NCI-H345 treated with DMSO at 0.1 percent for 48 hours (cell line): ENCODE data around the gene TNFRSF19.

Experiments
- DNase-seq: peaks from one replicate; lab custom pipeline; 2025; ENCODE audit not compliant: unreplicated experiment; lab: John Stamatoyannopoulos, UW

Gene TNFRSF19

DNA sequence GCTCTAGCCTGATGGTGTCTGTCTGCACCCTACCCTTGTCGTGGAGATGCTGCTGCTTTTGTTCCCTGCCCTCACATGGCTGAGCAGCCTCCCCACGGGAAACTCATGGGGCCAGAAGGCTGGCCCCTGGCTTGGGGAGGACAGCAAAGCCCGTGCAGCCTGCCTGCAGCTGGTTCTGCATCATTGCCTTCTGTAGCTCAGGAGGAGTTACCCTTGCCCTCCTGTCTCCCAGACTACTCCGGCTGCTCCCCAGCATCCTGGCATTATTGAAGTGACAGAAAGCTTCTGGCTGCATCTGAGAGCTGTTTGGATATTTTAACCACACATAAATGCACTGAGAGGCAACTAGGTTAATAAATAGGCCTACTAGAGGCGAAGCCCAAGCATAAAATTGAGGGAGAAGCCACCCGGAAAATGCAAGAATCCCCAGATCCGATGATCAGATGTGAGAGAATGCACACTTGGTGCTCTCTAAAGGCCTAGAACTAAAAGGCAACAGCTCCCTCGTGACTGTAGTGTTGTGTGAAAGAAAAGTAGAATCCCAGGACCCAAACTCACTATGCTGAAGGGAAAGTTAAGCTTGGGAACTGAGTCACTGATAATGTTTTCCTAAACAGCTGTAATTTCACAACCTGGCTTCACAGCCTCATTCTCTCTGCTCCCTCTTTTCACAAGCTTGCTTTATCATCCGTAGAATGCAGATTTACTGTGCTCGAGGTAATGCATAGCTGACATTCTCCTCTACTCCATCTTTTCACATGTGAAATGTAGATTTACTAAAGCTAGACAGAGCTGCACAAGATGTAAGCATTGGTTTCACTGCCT is 110.8 kb downstream of the TNFRSF19 start:
- no peak for DNase-seq

DNA sequence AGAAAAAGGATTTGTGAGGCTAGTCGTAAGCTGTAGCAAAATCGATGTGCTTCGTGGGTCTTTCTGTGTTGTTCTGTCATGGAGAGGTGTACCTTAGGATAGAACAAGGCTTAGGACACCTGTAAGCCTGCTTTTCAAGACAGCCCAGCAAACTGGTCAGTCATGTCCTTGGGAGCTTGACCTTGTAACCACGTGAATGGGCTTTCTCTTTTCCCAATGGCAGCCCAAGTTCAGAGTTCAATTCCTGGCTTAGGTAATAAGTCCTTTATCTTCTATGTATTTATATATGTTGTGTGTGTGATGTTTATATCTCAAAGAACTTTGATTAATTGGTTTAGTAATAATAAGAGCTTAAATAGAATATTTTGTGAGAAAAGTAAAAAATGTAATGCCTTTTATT is 112.9 kb downstream of the TNFRSF19 start:
- DNase-seq, result no peak

DNA sequence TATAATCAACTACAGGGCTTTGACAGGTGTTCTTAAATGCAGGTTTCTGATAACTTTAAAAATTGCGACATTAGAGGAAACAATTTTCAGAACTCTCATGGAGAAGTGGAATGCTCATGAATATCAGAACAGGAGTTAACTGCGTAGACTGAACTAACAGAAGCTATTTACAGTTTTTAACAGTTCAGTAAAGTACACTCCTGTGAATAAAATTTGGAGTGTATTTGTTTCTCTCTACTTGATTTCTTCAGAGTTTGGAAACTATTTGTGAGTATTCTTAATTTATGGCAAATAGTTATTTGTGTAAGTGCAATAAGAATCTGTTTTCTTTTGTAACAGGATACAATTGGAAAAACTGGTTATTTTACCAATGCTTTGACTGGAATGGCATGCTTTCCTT is 114.4 kb downstream of the TNFRSF19 start:
- DNase-seq, result no peak

DNA sequence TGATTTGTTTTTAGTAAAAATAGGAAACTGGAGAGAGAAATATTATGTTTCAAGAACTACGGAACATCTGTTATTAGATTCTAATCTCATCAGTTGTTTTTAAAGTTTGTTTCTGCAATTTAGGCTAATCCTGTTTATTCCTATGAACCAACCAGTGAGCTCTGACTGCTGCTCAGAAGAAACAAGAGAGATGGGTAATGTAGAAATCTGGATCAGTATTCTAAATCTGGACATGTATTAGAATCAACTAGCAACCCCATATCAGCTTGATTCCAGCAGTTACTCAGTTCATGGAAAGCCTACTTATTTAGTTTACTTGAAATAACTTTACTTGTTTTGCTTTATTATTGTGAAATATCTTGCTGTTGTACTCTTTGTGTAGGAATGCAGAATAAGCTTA is 115.2 kb downstream of the TNFRSF19 start:
- DNase-seq, result no peak

DNA sequence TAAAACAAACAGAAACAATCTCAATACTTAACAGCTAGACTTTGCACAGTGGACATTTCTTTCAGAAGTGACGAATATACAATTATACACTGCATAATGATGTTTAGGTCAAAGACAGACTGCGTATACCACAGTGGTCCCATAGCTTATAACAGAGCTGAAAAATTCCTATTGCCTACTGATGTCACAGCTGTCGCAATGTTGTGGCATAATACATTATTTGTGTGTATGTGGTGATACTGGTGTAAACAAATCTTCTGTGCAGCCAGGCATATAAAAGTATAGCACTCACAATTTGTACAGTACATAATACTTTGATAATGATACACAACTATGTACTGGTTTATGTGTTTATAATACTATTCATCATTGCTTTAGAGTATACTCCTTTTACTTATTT is 116.7 kb downstream of the TNFRSF19 start:
- DNase-seq, result no peak

DNA sequence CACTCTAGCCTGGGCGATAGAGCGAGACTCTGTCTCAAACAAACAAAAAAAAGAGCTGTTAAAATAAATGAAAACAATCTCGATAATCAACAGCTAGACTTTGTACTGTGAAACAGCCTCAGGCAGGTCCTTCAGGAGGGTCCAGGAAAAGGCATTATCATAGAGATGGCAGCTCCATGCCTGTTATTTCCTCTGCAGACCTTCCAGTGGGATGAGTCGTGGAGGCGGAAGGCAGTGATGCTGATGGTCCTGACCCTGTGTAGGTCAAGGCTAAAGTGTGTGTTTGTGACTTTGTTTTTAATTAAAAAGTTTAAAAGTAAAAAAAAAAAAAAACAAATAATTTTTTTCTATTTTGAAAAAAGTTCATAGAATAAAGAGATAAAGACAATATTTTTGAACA is 117.4 kb downstream of the TNFRSF19 start:
- DNase-seq, result no peak

DNA sequence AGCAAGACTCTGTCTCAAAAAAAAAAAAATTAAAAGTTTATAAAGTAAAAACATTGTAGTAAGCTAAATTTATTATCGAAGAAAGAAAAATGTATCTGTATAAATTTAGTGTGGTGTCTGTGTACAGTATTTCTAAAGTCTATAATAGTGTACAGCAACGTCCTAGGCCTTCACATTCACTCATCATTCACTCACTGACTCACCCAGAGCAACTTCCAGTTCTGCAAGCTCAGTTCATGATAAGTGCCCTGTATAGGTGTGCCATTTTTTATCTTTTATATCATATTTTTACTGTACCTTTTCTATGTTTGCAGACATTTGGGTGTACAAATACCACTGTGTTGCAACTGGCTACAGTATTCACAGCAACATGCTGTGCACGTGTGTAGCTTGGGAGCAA is 118.1 kb downstream of the TNFRSF19 start:
- DNase-seq, result no peak

DNA sequence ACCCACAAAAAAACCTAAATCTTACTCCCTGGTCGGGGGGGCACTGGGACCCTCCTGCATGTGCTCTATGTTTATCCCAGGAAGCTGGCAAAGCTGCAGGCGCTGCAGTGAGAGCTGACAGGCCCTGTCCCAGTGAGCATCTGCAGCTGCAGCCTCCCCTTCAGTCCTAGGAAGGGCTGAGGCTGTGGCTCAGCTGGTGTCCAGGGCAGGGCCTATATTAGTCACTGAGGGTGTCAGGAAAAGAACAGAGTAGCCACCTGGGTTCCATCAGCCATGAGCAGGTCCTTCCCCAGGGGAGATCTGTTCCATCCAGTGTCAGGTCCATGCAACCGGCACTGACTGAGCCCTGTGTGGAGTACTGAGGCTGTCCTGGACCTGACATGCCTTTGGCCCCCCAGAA is 120.5 kb downstream of the TNFRSF19 start:
- DNase-seq, result no peak

DNA sequence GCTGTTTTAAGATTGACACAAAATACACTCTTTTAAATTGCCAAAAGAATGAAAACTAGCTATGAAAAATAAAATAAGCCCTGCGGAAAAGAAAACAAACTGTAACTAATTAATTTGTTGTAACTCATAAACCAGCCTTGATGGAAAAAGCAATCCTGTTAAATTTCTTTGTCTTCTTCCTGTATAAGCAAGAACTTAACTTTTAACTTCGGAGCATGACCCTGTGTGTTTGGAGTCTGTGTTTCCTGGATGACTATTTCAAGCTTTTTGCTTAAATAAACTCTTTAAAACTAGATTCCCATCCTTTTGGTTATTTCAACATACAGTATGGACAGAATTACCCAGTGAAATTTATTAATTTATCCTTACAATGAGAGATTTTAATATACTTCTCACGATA is 122.6 kb downstream of the TNFRSF19 start:
- no peak for DNase-seq

DNA sequence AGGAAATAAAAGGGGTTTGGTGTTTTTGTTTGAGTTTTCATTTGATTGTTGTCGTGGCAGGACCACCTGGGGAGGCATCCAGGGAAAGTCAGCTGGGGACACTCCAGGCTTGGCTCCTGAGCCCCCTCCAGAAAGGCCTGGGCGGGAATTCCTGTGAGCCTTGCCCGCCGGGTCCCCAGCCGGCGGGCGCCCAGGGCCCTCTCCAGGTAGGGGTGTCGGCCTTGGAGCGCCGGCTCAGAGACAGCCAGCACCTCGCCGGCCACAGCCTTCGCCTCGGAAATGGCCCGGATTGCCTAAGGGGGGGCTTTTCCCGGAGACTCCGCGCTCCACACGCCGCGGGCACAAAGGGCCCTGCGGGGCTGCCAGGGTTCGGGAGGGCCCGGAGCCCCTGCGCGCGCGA is 125.0 kb downstream of the TNFRSF19 start:
- DNase-seq, result no peak

DNA sequence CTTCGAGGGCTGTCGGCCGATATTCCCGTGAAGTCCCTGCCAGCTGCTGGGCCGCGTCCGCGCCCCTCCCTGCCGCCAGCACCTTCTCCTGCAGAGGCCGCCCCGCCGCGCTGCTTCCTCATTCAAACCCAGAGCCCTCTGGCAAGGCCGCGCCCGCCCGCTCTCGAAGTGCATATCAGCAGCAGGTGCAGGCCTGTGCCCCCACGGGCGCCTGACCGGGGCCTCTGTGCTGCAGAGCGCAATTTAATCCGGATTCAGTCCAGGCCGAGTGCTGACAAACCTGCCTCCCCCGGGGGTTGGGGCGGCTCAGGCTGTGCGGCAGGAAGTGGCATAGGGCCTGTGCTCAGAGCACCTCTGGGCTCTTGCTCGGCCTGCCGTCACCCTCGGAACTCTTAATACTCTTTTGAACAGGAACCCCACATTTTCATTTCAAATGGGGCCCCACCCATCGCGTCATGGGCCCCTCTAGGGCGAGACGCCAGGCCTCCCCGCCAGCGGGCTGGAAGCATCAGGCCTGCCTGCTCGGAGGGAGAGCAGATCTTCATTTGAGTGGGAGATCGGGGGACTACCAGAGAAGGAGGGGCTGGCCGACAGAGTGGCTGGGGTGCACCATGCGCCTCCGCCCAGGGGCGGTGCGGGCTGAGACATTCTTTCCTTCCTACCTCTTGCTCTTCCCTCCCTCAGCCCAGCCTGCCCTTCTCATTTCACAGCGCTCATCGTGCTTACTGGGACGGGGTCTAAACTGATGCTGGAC is 125.7 kb downstream of the TNFRSF19 start:
- no peak for DNase-seq

DNA sequence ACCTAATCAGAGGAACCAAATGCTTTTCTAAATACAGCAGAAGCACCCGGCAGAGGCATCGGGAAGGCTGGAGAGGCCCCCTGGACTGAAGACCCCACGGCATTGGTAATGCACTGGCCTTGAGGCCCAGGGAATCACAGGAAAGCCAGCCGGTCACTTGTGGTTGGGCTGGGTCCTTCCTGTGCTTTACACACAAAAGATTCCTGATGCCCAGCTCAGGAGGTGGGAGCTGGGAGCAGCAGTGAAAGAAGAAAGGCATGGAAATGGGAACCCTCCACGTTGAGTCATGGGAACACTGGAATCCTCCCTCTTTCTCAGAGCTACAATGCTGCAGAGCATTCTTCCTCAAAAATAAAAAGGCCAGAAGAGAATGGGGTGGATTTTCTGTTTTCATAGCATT is 126.4 kb downstream of the TNFRSF19 start:
- DNase-seq, result no peak

DNA sequence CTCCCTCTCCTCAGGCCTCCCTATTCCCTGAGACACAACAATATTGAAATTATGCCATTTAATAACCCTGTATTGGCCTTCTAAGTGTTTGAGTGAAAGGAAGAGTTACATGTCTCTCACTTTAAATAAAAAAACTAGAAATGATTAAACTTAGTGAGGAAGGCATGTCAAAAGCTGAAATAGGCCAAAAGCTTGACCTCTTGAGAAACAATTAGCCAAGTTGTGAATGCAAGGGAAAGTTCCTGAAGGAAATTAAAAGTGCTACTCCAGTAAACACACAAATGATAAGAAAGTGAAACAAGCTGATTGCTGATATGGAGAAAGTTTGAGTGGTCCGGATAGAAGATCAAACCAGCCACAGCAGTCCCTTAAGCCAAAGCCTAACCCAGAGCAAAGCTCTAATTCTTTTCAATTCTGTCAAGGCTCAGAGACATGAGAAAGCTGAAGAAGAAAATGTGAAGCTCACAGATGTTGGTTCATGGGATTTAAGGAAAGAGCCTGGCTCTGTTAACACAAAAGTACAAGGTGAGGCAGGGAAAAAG is 127.6 kb downstream of the TNFRSF19 start:
- no peak for DNase-seq

DNA sequence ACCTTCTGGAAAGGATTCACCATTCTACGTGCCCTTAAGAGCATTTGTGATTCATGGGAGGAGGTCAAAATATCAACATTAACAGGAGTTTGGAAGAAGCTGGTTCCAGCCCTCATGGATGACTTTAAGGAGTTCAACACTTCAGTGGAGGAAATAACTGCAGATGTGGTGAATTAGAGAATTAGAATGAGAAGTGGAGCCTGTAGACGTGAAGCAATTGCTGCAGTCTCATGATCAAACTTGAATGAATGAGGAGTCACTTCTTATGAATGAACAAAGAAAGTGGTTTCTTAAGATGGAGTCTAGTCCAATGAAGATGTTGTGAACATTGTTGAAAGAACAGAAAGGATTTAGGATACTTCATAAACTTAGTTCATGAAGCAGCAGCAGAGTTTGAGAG is 129.1 kb downstream of the TNFRSF19 start:
- DNase-seq, result no peak

DNA sequence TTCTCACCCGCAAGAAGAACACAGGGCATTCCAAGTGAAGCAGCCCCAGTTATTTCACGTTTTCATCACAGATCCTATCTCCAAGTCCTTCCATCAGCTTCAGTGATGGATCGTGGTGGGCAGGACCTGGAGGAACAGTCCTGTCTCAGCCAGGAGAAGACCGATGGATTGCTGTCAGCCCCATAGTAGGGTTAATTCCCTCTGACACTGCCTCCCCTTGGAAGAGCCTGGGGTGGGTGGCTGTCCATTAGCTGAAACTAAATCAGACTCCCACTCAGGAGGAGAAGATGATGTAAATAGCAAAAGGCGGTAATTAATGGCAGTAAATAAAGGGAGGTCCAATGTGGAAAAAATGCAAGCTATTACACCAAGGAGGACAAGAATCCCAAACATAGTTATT is 131.0 kb downstream of the TNFRSF19 start:
- no peak for DNase-seq

DNA sequence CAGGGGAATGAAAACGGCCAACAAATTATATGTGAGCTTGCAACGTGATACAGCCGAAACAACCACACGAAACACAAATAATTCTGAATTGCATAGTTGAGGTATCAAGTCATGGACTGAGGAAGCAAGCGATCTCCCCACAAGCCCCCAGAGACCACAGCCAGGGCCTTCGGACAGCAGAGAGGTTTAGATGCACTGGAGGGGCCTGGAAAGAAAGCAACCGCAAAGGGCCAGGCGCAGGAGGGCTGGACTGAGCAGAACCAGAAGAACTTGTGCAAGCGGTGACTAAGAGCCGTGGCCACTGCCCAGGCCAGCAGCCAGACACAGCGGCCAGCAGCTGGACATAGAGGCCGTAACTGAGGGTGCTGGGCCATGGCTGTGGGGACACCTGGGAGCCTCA is 131.4 kb downstream of the TNFRSF19 start:
- DNase-seq, result no peak

DNA sequence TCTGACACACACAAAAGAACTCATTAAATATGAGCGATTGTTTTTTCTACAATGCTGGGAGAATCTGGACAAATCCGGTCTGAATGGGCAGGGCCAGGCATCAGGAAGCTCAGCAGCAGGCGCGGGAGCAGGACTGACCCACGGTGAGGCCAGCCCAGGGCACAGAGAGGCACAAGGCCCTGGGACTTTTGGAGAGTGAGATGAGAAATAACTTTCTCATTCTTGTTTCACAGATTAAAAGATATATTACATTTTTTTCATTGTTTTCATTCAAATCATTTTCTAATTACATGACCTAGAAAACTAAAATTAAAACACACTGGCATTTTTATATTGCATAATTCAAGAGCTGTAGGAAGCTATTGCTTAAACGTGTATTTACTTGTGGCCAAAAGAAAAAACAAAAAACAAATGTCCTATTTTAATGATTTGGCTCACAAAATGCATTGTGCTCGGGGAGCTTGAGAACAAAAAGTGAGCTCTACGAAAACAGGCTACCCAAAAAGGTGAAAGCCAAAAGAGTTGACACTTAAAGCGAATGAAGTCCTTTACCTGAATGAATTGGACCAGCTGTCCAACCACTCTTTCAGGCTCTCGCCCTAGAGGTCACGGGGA is 133.1 kb downstream of the TNFRSF19 start:
- no peak for DNase-seq

DNA sequence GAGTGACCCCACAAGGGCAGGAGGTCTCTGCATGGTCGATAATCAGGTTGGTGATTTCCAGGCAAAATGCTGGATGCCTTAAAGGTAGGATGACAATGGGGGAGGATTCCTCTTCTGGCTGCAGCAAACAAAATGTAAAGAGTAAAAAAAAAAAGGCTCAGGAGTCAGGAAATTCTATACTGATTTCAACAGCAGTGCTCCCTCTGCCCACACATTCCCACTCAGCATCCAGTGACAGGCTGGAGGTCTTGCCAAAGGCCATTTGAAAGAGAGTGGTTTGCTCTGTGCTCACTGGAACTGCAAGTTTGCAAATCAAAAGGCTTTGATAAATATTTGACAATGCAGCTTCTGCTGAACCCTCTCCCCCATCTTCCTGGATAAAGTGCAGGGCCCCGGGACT is 135.4 kb downstream of the TNFRSF19 start:
- no peak for DNase-seq

DNA sequence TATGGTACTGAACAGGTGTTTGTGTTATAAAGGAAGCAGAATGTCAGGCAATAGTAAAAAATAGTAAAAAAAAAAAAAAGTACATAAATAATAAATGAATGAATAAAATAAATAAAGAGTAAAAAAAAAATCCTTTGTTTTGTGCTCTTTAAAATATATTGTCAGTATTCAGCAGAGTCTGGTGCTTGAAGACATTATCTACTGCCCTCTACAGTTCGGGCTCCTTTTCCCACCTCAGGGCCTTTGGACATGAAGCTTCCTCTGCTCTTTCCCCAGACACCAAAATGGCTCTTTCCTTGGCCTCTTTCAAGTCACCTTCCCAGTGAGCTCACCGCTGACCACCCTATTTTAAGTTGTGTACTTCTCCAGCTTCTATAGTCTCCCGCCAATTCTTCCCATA is 137.5 kb downstream of the TNFRSF19 start:
- DNase-seq, result no peak

DNA sequence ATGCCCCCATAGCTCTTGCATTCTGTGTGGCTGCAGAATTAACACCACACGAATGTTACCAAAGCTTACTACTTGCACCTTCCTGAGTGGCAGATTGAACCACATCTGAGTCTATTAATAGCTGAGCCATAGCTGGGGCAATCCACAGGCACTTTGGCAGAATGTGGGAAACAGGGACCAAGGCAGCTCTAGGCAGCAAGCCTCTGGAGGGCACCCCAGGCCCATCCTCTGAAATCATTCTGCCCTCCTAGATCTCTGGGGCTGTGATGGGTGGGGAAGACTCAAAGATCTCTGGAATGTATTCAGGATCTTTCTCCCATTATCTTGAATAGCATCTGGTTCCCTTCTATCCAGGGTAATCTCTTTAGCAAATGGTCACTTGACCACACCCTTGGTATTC is 139.3 kb downstream of the TNFRSF19 start:
- no peak for DNase-seq

DNA sequence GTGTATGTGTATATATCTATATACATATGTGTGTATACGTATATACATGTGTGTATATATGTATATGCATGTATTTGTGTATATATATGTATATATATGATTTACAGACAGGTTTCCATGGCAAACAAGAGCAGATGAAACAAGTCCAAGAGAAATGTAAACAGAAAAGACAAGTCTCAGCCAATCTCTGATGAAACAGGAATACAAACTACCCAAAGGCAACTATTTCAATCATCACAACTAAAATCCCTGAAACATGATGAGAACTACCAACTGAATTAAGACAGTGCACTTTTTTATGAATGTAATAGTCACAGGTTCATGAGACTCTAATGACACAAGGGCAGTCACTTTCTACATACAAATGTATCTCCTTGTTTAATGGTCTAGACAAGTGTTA is 140.2 kb downstream of the TNFRSF19 start:
- DNase-seq, result no peak

DNA sequence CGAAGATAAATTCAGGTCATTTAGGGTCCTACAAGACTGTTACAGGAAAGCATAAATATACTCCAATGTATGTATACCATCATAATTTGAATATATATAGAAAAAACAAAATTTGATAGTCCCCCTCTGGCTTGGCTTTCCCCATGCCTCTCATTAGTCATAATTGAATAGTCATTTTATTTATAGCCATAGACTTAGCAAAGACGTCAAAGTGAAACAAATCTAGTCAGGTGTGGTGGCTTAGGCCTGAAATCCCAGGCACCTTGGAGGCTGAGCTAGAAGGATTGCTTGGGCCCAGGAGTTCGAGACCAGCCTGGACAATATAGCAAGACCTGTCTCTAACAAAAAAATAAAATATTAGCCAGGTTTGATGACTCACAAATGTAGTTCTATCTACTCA is 141.1 kb downstream of the TNFRSF19 start:
- no peak for DNase-seq
